Measurements from ENCODE around the gene ARHGDIA. TPM values are rescaled to one million over a fixed set of nuclear protein-coding genes. Genes with fewer than 3 reads are reported as not detected.

Gene ARHGDIA
- total RNA-seq, 4 donors from 2014 or later, result 31.2 to 350 (median 55.1) TPM

GRCh38 chr17:81845881-81846742 is 25.0 kb downstream of the ARHGDIA start:
- DNase-seq, result no peak
- intact Hi-C loops (cut with DNase I; ENCODE audit: low total_unique reads), result no loop called here
- H3K9me3 ChIP-seq, result no peaks in the 10 kb centered on the region
- no peaks in the 10 kb centered on the region for H3K27me3 ChIP-seq
- H3K36me3 ChIP-seq, result no peaks in the 10 kb centered on the region
- TF ChIP-seq POLR2A (IDR thresholded peaks at IDR 0.05) (no peak), CTCF (IDR thresholded peaks at IDR 0.05) (no peak)
- H3K4me3 ChIP-seq, result no peak overlapping the region
- no peak overlapping the region for H3K27ac ChIP-seq
- H3K4me1 ChIP-seq, result no peaks in the 10 kb centered on the region

- no peaks in the 10 kb centered on the region for H3K27me3 ChIP-seq
- H3K4me1 ChIP-seq, result no peaks in the 10 kb centered on the region
- H3K4me3 ChIP-seq, result no peak overlapping the region
- no peak for DNase-seq
- no peak for TF ChIP-seq POLR2A (IDR thresholded peaks at IDR 0.05)
- no peak for TF ChIP-seq CTCF (IDR thresholded peaks at IDR 0.05)
- H3K27ac ChIP-seq, result no peak overlapping the region
- no peaks in the 10 kb centered on the region for H3K36me3 ChIP-seq
- no peaks in the 10 kb centered on the region for H3K9me3 ChIP-seq
- intact Hi-C loops (cut with DNase I; ENCODE audit: low total_unique reads), result no loop called here
These were observed 25.8 kb downstream of the ARHGDIA start for GRCh38 chr17:81845361-81845760.

DNA sequence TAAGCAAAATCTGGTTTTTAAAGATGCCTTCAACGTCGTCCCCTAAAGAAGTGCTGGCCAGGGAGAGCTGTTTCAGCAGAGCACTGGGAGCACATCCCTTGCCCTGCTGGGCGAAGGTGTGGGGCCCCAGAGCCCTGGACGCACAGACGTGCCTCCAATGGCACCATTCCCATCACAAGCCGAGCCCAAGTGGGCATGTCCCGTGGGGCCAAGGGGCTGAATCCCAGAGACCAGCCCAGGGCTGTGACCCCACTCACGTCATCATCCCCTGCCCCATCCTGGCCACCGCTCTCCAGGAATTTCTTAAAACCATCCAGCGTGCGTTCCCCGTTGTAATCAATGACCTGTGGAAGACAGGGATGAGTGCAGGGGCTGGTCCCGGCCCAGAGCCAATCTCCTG is 26.2 kb downstream of the ARHGDIA start:
- H3K27ac ChIP-seq, result no peak overlapping the region
- intact Hi-C loops (cut with DNase I; ENCODE audit: low total_unique reads), result no loop called here
- H3K36me3 ChIP-seq, result no peaks in the 10 kb centered on the region
- H3K4me3 ChIP-seq, result no peak overlapping the region
- no peak for DNase-seq
- no peaks in the 10 kb centered on the region for H3K27me3 ChIP-seq
- H3K9me3 ChIP-seq, result no peaks in the 10 kb centered on the region
- H3K4me1 ChIP-seq, result no peaks in the 10 kb centered on the region
- TF ChIP-seq CTCF (IDR thresholded peaks at IDR 0.05), result no peak
- TF ChIP-seq POLR2A (IDR thresholded peaks at IDR 0.05), result no peak

GRCh38 chr17:81844327-81844851 is 26.7 kb downstream of the ARHGDIA start:
- Histone ChIP-seq H3K27me3 (no peaks in the 10 kb centered on the region), H3K9me3 (no peaks in the 10 kb centered on the region), H3K4me1 (no peaks in the 10 kb centered on the region), H3K27ac (no peak overlapping the region), H3K36me3 (no peaks in the 10 kb centered on the region), H3K4me3 (no peak overlapping the region)
- DNase-seq, result no peak
- no peak for TF ChIP-seq POLR2A (IDR thresholded peaks at IDR 0.05)
- TF ChIP-seq CTCF (IDR thresholded peaks at IDR 0.05), result no peak
- intact Hi-C loops (cut with DNase I; ENCODE audit: low total_unique reads), result no loop called here

GRCh38 chr17:81843713-81844326 is 27.3 kb downstream of the ARHGDIA start:
- no peak overlapping the region for H3K27ac ChIP-seq
- no peak overlapping the region for H3K4me3 ChIP-seq
- H3K9me3 ChIP-seq, result no peaks in the 10 kb centered on the region
- H3K27me3 ChIP-seq, result no peaks in the 10 kb centered on the region
- H3K4me1 ChIP-seq, result no peaks in the 10 kb centered on the region
- intact Hi-C loops (cut with DNase I; ENCODE audit: low total_unique reads), result no loop called here
- TF ChIP-seq POLR2A (IDR thresholded peaks at IDR 0.05), result no peak
- no peak for TF ChIP-seq CTCF (IDR thresholded peaks at IDR 0.05)
- no peak for DNase-seq
- H3K36me3 ChIP-seq, result no peaks in the 10 kb centered on the region
